ENCODE results near the gene CBLC. TPM values are rescaled to one million over a fixed set of nuclear protein-coding genes. Genes with fewer than 3 reads are reported as not detected.

CBLC gene
- total RNA-seq, 2 experiments from 2014 or later: not detected

DNA sequence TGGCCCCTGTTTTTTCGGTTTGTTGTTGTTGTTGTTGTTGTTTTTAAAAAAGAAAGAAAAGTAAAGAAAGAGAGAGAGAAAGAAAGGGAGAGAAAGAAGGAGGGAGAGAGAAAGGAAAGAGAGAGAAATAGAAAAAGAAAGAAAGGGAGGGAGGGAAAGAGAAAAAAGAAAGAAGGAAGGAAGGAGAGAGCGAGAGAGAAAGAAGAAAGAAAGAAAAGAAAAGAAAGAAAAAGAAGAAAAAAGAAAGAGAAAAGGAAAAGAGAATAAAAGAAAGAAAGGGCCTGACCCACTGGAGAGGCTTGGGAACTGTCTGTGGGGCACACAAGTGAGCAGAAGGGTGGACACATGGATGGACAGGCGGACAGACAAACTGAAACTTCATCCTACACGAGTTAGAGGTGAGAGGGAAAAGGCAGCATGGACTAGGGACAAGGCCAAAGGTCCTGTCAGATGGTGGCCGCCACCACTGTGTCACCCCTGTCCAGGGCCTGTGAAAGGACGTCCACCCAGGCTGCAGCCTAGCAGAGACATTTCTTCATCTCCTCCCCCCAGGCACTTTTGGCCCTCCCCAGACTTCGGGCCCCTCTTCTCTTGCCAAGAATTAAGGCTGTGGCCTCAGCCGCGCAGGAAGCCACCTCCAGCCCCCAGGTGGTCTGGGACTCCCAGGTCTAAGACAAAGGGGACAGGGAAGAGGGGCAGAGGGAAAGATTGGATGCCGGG is 22.1 kb downstream of the CBLC start:
- Mint-ChIP-seq H3K4me1 (peaks cover 23% of the 10 kb centered on the region), H3K36me3 (ENCODE audit: low read depth) (no peaks in the 10 kb centered on the region), H3K27ac (peak overlapping the region; percentile 27), H3K9me3 (no peaks in the 10 kb centered on the region), H3K27me3 (no peaks in the 10 kb centered on the region), H3K4me3 (no peak overlapping the region)
- CTCF ChIA-PET: interaction anchor here (1.0 to 1.6 kb wide), 3 partner anchors 15 to 75 kb away, joined by 3 read pairs; no protein-coding TSS in a partner anchor
- DNase-seq: no peak
- POLR2A ChIA-PET: interaction anchor here (0.5 kb wide), 1 partner anchor 119 kb away, joined by 4 read pairs; no protein-coding TSS in a partner anchor

DNA sequence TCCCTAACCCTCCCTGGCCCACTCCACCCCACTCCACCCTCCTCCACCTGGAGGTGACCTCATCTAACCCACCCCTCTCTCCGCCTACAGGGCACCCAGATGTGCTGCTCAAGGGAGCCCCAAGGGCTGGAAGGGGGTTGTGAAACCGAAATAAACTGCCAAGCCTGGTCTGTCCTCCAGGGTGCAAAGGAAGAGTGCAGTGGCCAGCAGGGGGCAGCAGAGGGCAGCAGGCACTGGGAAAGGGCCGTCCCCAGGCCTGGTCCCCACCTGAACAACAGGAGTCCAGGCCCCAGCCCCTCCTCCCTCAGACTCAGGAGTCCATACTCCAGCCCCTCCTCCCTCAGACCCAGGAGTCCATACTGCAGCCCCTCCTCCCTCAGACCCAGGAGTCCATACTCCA is 22.8 kb downstream of the CBLC start:
- no peaks in the 10 kb centered on the region for H3K36me3 Mint-ChIP-seq (ENCODE audit: low read depth)
- ChIA-PET CTCF (interaction anchor here (0.5 kb wide), 1 partner anchor 30 kb away, joined by 3 read pairs; no protein-coding TSS in a partner anchor), POLR2A (no interaction called here)
- DNase-seq: peak; percentile 90
- H3K4me1 Mint-ChIP-seq: peaks cover 23% of the 10 kb centered on the region
- no peak overlapping the region for H3K4me3 Mint-ChIP-seq
- H3K9me3 Mint-ChIP-seq: no peaks in the 10 kb centered on the region
- H3K27me3 Mint-ChIP-seq: no peaks in the 10 kb centered on the region
- no peak overlapping the region for H3K27ac Mint-ChIP-seq

DNA sequence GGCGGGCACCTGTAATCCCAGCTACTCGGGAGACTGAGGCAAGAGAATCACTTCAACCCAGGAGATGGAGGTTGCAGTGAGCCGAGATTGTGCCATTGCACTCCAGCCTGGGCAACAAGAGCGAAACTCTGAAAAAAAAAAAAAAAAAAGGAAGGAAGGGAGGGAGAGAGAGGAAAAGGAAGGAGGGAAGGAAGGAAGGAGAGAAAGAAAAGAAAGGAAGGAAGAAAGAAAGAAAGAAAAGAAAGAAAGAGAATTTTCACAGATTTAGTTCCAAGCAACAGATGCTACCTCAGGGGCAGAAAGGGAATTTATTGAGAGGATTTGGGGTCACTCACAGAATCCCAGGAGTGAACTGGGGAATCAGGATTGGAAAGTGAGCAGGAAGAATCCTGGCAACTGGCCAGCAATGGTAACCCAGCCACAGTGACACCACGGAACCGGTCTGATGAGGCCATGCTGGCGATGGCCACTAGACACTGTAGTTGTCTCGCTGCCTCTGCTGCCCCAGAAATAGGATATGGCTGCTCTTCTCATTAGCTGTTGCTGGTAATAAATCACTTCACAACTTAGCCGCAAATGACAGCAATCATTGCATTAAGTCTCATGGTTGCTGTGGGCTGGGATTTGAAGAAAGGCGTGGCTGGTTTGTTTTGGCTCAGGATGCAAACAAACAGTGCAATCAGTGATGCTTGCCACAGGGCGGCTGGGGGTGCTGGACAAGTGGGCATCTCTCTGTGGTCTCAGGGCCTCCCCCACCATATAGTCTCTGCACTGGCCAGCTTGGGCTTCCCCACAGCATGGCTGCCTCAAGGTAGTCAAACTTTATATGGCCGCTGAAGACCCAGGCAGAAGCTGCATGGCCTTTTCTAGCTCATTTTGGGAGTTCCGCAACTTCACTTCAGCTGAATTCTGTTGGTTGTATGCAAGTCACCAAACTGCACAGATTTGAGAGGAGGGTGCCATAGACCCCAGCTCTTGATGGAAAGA is 26.0 kb downstream of the CBLC start:
- DNase-seq: no peak
- no peak overlapping the region for H3K4me3 Mint-ChIP-seq
- CTCF ChIA-PET: interaction anchor here (0.8 to 1.3 kb wide), 3 partner anchors 13 to 80 kb away, joined by 3 read pairs; no protein-coding TSS in a partner anchor
- H3K36me3 Mint-ChIP-seq (ENCODE audit: low read depth): no peaks in the 10 kb centered on the region
- H3K27me3 Mint-ChIP-seq: peaks cover 6% of the 10 kb centered on the region
- H3K27ac Mint-ChIP-seq: no peak overlapping the region
- POLR2A ChIA-PET: no interaction called here
- H3K4me1 Mint-ChIP-seq: peaks cover 2% of the 10 kb centered on the region
- H3K9me3 Mint-ChIP-seq: no peaks in the 10 kb centered on the region

- no peaks in the 10 kb centered on the region for H3K36me3 Mint-ChIP-seq (ENCODE audit: low read depth)
- no peak overlapping the region for H3K4me3 Mint-ChIP-seq
- no peaks in the 10 kb centered on the region for H3K9me3 Mint-ChIP-seq
- H3K4me1 Mint-ChIP-seq: no peaks in the 10 kb centered on the region
- ChIA-PET POLR2A (no interaction called here), CTCF (interaction anchor here (0.7 to 1.8 kb wide), 3 partner anchors 8 to 35 kb away, joined by 3 to 4 read pairs (median 4); no protein-coding TSS in a partner anchor)
- H3K27ac Mint-ChIP-seq: no peak overlapping the region
- peaks cover 11% of the 10 kb centered on the region for H3K27me3 Mint-ChIP-seq
- DNase-seq: no peak
Measured at GRCh38 chr19:44806291-44806690, 28.6 kb downstream of the CBLC start.

GRCh38 chr19:44807162-44807561 is 29.5 kb downstream of the CBLC start:
- no peak for DNase-seq
- Mint-ChIP-seq H3K9me3 (no peaks in the 10 kb centered on the region), H3K27me3 (peaks cover 11% of the 10 kb centered on the region), H3K4me1 (no peaks in the 10 kb centered on the region), H3K27ac (no peak overlapping the region), H3K36me3 (ENCODE audit: low read depth) (no peaks in the 10 kb centered on the region), H3K4me3 (no peak overlapping the region)
- POLR2A ChIA-PET: no interaction called here
- CTCF ChIA-PET: interaction anchor here (0.7 to 1.8 kb wide), 5 partner anchors 9 to 84 kb away, joined by 3 to 5 read pairs (median 4); no protein-coding TSS in a partner anchor

DNA sequence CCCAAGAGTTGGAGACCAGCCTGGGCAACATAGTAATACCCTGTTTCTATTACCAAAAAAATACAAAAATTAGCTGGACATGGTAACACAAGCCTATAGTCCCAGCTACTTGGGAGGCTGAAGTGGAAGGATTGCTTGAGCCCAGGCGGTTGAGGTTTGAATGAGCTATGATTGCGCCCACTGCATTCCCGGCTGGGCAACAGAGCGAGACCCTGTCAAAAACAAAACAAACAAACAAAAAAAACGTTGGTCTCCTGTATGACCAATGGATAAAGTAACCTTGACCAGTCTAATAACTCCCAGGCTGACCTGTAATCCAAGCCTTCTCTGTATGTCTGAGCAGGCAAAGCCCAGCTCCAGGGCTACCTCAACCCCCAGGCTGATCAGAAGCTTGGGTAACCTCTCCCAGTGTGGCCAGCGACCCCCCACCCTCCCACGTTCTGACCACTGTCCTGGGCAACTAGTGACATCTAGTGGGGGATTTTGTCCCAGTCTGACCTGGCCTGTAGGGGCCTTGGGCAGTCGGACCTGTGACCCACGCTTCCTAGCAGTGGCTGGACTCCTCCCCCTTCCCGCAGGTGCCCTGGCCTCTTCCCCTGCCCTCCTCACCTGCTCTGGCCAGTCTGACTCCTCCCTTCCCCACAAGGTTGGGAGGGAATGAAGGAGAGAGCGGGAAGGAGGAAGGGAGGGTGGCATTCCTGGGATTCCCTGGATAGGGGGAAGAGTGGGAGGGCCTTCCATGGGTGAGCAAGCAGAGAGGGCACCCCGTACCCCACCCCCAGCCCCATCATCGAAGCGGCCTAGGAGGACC is 30.2 kb downstream of the CBLC start:
- DNase-seq: no peak
- CTCF ChIA-PET: interaction anchor here (1.0 to 1.8 kb wide), 5 partner anchors 10 to 84 kb away, joined by 3 to 5 read pairs (median 4); no protein-coding TSS in a partner anchor
- Mint-ChIP-seq H3K27ac (no peak overlapping the region), H3K4me1 (no peaks in the 10 kb centered on the region), H3K4me3 (no peak overlapping the region), H3K36me3 (ENCODE audit: low read depth) (no peaks in the 10 kb centered on the region), H3K9me3 (no peaks in the 10 kb centered on the region), H3K27me3 (peaks cover 11% of the 10 kb centered on the region)
- POLR2A ChIA-PET: no interaction called here

- ChIA-PET POLR2A (no interaction called here), CTCF (interaction anchor here (0.5 to 1.2 kb wide), 2 partner anchors 85 to 118 kb away, joined by 3 to 4 read pairs; no protein-coding TSS in a partner anchor)
- Mint-ChIP-seq H3K36me3 (ENCODE audit: low read depth) (no peaks in the 10 kb centered on the region), H3K27me3 (peaks cover 11% of the 10 kb centered on the region), H3K4me1 (no peaks in the 10 kb centered on the region), H3K9me3 (no peaks in the 10 kb centered on the region), H3K27ac (no peak within 1 kb of the TSS), H3K4me3 (no peak within 1 kb of the TSS)
- DNase-seq: no peak
Measured at GRCh38 chr19:44808463-44809371, 31.0 kb downstream of the CBLC start, which contains the start of gene BCAM. TSS of gene BCAM (plus strand) at chr19:44809103. CDS start at chr19:44809125, 22 bp downstream.

DNA sequence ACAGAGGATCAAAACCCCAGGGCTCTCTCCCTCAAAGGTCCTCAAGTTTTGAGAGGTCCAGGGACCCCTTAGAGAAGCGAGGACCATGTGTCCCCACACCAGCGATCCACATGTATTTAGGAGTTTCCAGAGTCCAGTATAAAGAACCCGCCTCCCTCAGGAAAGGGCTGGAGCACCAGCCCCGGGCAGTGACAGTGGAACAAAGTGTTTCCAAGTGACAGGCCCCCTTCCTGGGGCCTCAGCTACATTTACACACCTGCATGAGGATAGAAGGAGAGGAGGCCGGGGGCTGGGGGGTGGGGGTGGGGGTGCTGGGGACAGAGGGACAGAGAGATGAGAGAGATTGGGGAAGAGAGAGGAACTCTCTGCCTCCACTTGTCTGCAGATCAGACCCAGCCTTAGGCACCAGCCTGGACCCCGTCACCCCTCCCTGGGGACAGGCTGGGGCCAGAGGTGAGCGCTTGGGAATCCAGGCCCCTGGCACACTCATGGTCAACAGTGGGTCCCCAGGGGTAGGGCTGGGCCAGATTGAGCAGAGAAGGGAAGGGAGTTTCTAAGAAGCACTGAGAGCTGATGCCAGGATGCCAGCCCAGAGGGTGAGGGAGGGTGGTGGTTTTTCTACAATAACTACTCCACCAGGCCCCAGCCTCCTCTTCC is 32.0 kb downstream of the CBLC start:
- Mint-ChIP-seq H3K9me3 (no peaks in the 10 kb centered on the region), H3K27me3 (peaks cover 11% of the 10 kb centered on the region), H3K27ac (no peak overlapping the region), H3K36me3 (ENCODE audit: low read depth) (no peaks in the 10 kb centered on the region), H3K4me3 (no peak overlapping the region), H3K4me1 (no peaks in the 10 kb centered on the region)
- CTCF ChIA-PET: interaction anchor here (0.5 to 1.2 kb wide), 2 partner anchors 86 to 119 kb away, joined by 3 to 4 read pairs; no protein-coding TSS in a partner anchor
- no peak for DNase-seq
- POLR2A ChIA-PET: no interaction called here

GRCh38 chr19:44810234-44811121 is 32.8 kb downstream of the CBLC start:
- DNase-seq: no peak
- Mint-ChIP-seq H3K4me3 (no peak overlapping the region), H3K36me3 (ENCODE audit: low read depth) (no peaks in the 10 kb centered on the region), H3K27ac (no peak overlapping the region), H3K27me3 (peaks cover 11% of the 10 kb centered on the region), H3K9me3 (no peaks in the 10 kb centered on the region), H3K4me1 (no peaks in the 10 kb centered on the region)
- CTCF ChIA-PET: no interaction called here
- POLR2A ChIA-PET: no interaction called here

DNA sequence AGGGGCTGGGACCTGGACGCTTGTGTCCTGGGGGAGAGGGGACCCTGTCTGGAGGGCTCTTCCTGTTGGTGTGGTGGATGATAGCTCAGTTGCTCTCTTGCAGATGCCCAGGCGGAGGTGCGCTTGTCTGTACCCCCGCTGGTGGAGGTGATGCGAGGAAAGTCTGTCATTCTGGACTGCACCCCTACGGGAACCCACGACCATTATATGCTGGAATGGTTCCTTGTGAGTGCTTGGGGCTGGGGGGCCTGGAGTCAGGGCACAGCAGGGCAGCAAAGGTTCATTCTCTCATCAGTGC is 33.4 kb downstream of the CBLC start:
- no peaks in the 10 kb centered on the region for H3K4me1 Mint-ChIP-seq
- DNase-seq: no peak
- no peak overlapping the region for H3K4me3 Mint-ChIP-seq
- H3K9me3 Mint-ChIP-seq: no peaks in the 10 kb centered on the region
- peaks cover 11% of the 10 kb centered on the region for H3K27me3 Mint-ChIP-seq
- POLR2A ChIA-PET: no interaction called here
- no peak overlapping the region for H3K27ac Mint-ChIP-seq
- no peaks in the 10 kb centered on the region for H3K36me3 Mint-ChIP-seq (ENCODE audit: low read depth)
- CTCF ChIA-PET: no interaction called here

All from activated CD4-positive, alpha-beta T cell treated with anti-CD3 and anti-CD28 coated beads, Interleukin-2, amount 10 ng/mL, durations not matched to agents 7 days and 5 days (primary cell).